HG02884 (cell line): ENCODE data around the gene AKAIN1.

Source experiments
- ATAC-seq: cut with Tn5 transposase; IDR thresholded peaks from one replicate; pipeline ENCODE4 v1.9.1; 2021; ENCODE audit warnings: mild to moderate bottlenecking, moderate library complexity; ENCODE audit not compliant: unreplicated experiment

AKAIN1 gene

DNA sequence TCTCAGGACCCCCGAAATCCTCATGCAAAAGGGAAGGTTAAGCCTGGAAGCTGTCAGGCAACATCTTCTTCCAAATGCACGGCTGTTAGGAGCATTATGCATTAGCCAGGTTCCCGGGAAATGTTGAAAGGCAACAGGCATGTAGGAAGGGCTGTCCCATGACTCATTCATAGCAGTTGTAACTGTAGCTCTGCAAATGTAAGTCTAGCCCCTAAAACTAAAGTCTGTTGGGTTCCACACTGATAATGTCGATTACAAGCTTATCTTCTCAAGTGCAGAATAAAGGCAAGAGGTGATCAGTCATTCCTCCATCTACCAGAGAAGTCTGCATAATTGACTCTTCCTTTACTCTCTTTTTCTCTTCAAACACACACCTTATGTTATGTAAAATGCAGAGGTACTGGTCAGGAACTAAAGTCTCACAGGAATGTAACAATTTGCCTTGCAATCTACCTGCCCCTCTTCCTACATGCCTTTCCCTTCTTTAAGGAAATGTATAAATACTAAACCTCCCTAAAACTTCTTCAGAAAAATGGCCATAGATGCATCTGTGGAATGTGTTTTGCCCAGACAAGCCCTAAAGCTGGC is 99.8 kb downstream of the AKAIN1 start:
- no peak for ATAC-seq

DNA sequence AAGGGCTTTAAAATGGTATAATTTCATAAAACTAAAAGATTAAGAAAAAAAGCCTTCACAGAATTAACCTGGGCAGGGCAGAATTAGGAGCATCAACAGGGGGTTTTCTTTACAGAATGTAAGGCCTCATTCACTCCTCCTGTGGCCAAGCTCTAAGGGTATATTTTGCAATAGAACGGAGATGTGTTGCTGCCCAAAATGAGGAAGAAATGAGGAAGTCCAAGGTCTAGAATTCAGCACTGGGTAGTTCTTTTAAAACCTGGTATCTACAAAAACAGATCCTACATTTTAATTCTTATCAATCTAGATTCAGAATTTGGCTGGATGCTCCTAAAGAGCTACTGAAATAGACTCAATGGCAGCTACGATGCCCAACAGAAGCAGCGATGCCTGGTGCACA is 101.8 kb downstream of the AKAIN1 start:
- ATAC-seq: no peak

DNA sequence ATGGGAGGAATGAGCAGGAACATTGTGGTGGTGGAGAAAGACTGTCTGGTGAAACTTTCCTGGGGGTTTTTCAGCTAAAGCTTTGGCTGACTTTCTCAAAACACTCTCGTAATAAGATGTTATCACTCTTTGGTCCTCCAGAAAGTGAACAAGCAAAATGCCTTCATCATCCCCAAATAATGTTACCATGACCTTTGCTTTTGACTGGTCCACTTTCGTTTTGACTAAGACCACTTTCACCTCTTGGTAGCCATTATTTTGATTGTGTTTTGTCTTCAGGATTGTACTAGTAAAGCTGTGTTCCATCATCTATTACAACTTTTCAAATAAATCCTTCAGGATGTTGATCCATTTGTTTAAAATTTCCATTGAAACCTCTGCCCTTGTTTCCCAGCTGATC is 103.2 kb downstream of the AKAIN1 start:
- ATAC-seq: no peak
